Measurements from ENCODE around the gene EIF1AD. TPM values are rescaled to one million over a fixed set of nuclear protein-coding genes. Genes with fewer than 3 reads are reported as not detected.
A peak's percentile ranks its signal among the peaks of the same experiment; 100 is the strongest.

EIF1AD gene
- total and polyA plus RNA-seq, 9 of the 15 experiments (the other 6 are each of a cell fraction or from before 2014, with no cell fraction given): 50.1 to 98.8 (median 58.7) TPM

- no peak for TF ChIP-seq PBX2 (CRISPR knock-in tag; IDR thresholded peaks at IDR 0.05; ENCODE audit: low read depth)
- no peak for TF ChIP-seq PBX2 (tag; conservative IDR thresholded peaks at IDR 0.05; ENCODE audit: low read depth)
- TF ChIP-seq SMC3 (conservative IDR thresholded peaks at IDR 0.05; ENCODE audit: insufficient read depth, low read depth, low read length): 0 out of 2 replicates have a peak, but pooled peaks have one; percentile 53
- TF ChIP-seq ZNF75A (CRISPR knock-in tag; IDR thresholded peaks at IDR 0.05): no peak
- no peak for TF ChIP-seq PHF21A (IDR thresholded peaks at IDR 0.05; ENCODE audit: borderline replicate concordance, low read depth)
- TF ChIP-seq PRMT5 (CRISPR knock-in tag; IDR thresholded peaks at IDR 0.05): no peak
- TF ChIP-seq ASH1L (IDR thresholded peaks at IDR 0.05; ENCODE audit: borderline replicate concordance, low read depth, partially characterized antibody): no peak
- TF ChIP-seq ZBTB7A (IDR thresholded peaks at IDR 0.05; ENCODE audit: borderline replicate concordance, control insufficient read depth, low read depth, low read length): peak; percentile 76
- no peak for TF ChIP-seq ZNF398 (CRISPR knock-in tag; IDR thresholded peaks at IDR 0.05)
- peak; percentile 88 for TF ChIP-seq CTCFL (IDR thresholded peaks at IDR 0.05; ENCODE audit: borderline replicate concordance, insufficient read depth, low read depth, low read length, poor library complexity, severe bottlenecking)
- no peak for TF ChIP-seq TFAM (CRISPR knock-in tag; conservative IDR thresholded peaks at IDR 0.05)
- no peak for TF ChIP-seq CBX5 (IDR thresholded peaks at IDR 0.05; ENCODE audit: borderline replicate concordance, low read depth)
- no peak for TF ChIP-seq GATAD2A (IDR thresholded peaks at IDR 0.05)
- no peak for TF ChIP-seq HNRNPLL (IDR thresholded peaks at IDR 0.05; ENCODE audit: low read depth, low read length, poor library complexity, severe bottlenecking)
- TF ChIP-seq MYNN (IDR thresholded peaks at IDR 0.05): no peak
- TF ChIP-seq MYNN (CRISPR knock-in tag; IDR thresholded peaks at IDR 0.05): no peak
- TF ChIP-seq KHSRP (IDR thresholded peaks at IDR 0.05): no peak
- no peak for TF ChIP-seq ZNF311 (CRISPR knock-in tag; IDR thresholded peaks at IDR 0.05)
- no peak for TF ChIP-seq MEIS2 (IDR thresholded peaks at IDR 0.05; ENCODE audit: partially characterized antibody)
These were observed 43.3 kb upstream of the EIF1AD start (continued) for GRCh38 chr11:66045177-66045639.

All from K562 (cell line).